Measurements from ENCODE around the gene RXFP4.
A peak's percentile ranks its signal among the peaks of the same experiment; 100 is the strongest.
"Not testable (repeated sequence)": the region's sequence is repeated elsewhere in the genome, so short reads cannot be mapped to it uniquely, and the experiment has no call there.

The RXFP4 gene

DNA sequence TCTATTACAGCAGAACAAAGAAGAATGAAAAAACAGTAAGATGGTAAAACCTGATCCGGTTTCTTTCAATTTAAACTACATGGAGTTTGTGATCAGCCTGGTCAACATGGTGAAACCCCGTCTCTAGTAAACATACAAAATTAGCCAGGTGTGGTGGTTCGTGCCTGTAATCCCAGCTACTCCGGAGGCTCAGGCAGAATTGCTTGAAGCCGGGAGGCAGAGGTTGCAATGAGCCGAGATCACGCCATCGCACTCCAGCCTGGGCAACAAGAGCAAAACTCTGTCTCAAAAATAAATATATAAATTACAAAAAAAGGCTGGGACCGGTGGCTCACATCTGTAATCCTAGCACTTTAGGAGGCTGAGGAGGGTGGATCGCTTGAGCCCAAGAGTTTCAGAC lies 10.7 kb upstream of the RXFP4 start:
- DNase-seq (ENCODE audit: low read depth in 1 of 2, low spot score in 1 of 2): not testable (repeated sequence)

DNA sequence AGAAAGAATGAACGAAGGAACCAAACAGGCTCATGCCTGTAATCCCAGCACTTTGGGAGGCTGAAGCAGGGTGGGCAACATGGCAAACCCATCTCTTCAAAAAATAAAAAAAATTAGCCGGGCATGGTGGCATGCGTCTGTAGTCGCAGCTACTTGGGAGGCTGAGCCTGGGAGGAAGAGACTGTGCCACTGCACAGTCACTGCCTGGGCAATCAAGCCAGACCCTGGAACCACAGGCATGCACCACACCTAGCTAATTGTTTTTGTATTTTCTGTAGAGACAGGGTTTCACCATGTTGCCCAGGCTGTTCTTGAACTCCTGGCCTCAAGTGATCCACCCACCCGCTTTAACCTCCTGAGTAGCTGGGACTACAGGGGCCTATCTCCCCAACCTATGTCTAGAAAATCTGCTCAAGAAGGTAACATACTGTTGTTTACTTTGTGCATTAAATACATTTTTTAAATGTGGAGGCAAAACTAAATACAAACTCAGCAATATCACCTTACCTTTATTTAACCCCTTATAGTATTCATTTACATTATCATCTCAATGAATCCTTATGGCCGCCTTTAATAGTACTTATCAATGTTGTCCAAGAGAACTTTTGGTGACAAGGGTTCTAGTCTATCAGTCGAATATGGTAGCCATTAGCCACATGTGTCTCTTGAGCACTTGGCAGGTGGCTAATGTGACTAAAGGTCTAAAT lies 10.0 kb upstream of the RXFP4 start:
- no peak for DNase-seq (ENCODE audit: low read depth in 1 of 2, low spot score in 1 of 2)

GRCh38 chr1:155932081-155932480 lies 9.4 kb upstream of the RXFP4 start:
- no peak for DNase-seq (ENCODE audit: low read depth in 1 of 2, low spot score in 1 of 2)

- DNase-seq (ENCODE audit: low read depth in 1 of 2, low spot score in 1 of 2): no peak
Observed at GRCh38 chr1:155932487-155932886, 9.0 kb upstream of the RXFP4 start.

DNA sequence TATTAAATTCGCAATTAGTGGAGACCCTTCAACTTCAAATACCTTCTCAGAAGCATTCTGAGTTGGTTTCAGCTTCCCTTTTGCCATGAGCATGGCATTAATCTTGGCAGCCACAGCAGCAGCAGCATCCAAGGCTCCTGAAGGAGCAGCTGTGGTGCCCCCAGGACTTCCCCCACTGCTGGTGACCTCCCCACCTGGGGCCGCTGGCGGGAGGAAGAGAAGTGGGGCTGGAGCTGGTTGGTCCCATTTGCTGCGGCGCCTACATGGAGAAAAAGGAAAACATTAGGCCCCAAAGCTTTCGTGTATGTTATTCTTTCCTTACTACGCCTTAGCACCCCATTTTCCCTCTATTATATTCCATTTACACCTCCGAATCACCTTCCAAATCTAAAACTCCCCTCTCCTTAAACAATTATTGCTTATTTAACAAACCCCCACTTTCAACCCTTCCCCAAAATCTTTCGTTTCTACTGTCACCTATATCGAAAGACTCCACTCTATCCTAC lies 7.8 kb upstream of the RXFP4 start:
- no peak for DNase-seq (ENCODE audit: low read depth in 1 of 2, low spot score in 1 of 2)

GRCh38 chr1:155934097-155934935 lies 7.1 kb upstream of the RXFP4 start, which contains the start of gene KHDC4:
TSS of gene KHDC4 (minus strand) at chr1:155934413. CDS start at chr1:155934373, 40 bp downstream.
- peak; percentile 85 to 95 for DNase-seq (ENCODE audit: low read depth in 1 of 2, low spot score in 1 of 2)

DNA sequence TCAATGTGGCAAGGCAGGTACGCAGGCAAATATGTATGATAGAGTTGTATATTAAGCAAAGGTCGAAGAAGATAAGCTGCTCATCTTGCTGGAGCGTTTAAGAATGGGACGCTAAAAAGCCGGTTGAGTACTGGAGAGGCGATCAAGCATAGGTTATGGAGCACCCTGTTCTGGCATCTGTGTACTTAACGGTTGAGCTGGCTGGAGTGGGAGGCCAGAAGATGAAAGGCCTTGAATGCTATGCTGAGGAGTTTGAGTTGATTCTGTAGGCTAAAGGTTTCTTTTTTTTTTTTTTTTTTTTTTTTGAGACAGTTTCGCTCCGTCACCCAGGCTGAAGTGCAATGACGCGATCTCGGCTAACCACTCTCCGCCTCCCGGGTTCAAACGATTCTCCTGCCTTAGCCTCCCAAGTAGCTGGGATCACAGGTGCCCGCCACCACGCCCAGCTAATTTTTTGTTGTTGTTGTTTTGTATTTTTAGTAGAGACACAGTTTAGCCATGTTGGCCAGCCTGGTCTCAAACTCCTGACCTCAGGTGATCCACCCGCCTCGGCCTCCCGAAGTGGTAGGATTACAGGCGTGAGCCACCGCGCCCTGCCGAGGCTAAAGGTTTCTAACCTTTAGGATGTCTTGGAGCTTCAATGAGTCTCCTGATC lies 6.4 kb upstream of the RXFP4 start:
- DNase-seq (ENCODE audit: low read depth in 1 of 2, low spot score in 1 of 2): no peak

DNA sequence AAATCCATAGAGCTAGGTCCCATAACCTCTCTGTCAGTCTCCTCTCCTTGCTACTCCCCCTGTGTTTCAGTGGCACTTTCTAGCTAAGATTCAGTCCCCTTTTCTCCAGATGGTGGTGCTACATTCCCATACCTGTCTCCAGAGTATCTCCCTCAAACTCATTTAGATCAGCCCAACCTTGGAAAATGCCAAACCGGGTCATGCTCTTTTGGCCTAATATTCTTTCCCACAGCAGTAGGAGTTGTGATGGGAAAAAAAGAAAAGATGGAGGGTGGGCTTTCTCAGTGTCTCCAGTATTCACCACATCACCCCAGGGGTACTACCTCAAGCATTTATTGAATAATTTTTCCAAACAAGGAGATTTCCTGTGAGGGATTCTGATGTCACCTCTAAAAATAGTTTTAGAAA lies 3.2 kb upstream of the RXFP4 start:
- DNase-seq (ENCODE audit: low read depth in 1 of 2, low spot score in 1 of 2): peak in 1 of 2 donors; percentile 49

- no peak for DNase-seq (ENCODE audit: low read depth in 1 of 2, low spot score in 1 of 2)
Observed at GRCh38 chr1:155940482-155940992, 901 bp upstream of the RXFP4 start.

DNA sequence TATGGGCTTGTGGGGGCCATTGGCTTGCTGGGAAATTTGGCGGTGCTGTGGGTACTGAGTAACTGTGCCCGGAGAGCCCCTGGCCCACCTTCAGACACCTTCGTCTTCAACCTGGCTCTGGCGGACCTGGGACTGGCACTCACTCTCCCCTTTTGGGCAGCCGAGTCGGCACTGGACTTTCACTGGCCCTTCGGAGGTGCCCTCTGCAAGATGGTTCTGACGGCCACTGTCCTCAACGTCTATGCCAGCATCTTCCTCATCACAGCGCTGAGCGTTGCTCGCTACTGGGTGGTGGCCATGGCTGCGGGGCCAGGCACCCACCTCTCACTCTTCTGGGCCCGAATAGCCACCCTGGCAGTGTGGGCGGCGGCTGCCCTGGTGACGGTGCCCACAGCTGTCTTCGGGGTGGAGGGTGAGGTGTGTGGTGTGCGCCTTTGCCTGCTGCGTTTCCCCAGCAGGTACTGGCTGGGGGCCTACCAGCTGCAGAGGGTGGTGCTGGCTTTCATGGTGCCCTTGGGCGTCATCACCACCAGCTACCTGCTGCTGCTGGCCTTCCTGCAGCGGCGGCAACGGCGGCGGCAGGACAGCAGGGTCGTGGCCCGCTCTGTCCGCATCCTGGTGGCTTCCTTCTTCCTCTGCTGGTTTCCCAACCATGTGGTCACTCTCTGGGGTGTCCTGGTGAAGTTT lies 550 bp downstream of the RXFP4 start:
- DNase-seq (ENCODE audit: low read depth in 1 of 2, low spot score in 1 of 2): no peak

GRCh38 chr1:155942578-155943141 lies 1.2 kb downstream of the RXFP4 start:
- no peak for DNase-seq (ENCODE audit: low read depth in 1 of 2, low spot score in 1 of 2)

DNA sequence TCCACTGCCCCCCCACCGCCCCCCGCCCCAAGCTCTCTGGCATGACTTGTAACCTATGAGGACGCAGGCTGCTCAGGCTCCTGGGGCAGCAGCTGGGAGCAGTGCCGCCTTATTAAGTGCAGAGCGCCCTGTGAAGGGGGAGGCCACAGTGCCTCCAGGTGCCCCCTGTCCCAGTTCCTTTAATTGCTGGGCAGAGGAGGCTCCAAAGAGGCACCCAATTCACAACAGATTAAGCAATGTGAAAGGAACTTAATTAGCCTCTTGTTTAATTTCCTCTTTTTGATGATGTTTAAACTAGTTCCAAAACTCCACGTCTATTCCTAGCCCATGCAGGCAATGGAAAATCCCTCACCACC lies 3.0 kb downstream of the RXFP4 start:
- DNase-seq (ENCODE audit: low read depth in 1 of 2, low spot score in 1 of 2): no peak

- DNase-seq (ENCODE audit: low read depth in 1 of 2, low spot score in 1 of 2): no peak
Observed at GRCh38 chr1:155946633-155947219, 5.3 kb downstream of the RXFP4 start.

GRCh38 chr1:155947292-155947691 lies 5.9 kb downstream of the RXFP4 start:
- DNase-seq (ENCODE audit: low read depth in 1 of 2, low spot score in 1 of 2): no peak

- DNase-seq (ENCODE audit: low read depth in 1 of 2, low spot score in 1 of 2): no peak
Observed at GRCh38 chr1:155947741-155948140, 6.3 kb downstream of the RXFP4 start.

DNA sequence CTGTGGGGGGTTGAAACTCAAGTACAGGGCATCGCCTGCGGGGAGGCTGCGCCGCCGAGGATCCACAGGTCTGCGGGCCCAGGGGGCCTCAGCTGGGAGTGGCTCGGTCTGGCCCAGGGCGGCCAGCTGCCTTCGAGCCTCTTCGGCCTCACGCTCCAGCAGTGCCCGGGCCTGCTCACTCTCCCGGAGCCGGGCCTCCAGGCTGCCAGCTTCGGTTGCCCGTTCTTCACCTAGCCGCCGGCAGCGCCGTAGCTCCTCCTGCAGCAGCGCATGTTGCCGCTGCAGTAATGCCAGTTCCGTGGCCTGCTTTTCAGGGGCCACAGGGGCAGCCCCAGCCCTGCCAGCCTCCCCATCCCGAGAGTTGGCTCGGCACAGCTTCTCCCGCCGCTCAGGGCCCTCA lies 9.4 kb downstream of the RXFP4 start:
- no peak for DNase-seq (ENCODE audit: low read depth in 1 of 2, low spot score in 1 of 2)

DNA sequence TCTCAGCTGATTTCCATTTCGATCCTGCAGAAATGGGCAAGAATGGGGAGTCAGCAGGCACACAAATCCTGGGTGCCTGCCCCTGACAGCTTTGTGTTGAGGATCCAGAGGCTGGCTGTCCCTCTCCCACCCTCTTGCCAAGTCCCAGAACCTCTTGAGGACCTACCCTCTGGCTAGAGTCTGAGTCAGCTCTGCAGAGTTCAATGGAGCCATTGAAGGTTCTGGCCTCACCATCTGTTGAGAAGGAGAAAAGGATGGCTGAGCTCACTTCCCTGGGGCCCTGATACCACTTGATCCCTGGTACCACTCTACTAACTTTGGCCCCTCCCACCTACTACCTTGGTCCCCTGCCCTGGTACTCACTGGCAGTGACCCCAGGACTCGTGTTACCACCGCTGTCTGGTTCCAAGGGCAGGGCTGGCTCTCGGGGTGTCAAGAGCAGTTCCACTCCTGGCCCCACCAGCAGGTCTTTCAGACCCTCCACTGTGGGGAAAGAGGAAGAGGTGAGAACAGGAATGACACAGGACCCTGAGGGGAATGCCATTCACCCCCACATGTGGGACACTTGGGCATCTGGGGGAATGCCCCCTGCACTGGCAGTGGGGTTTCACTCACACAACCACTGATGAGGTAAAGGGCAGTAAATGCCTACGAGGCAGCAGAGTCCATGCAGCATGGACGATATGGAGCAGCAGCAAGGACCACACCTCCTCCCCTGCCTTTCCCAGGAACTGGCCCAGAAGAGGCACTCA lies 10.5 kb downstream of the RXFP4 start:
- DNase-seq (ENCODE audit: low read depth in 1 of 2, low spot score in 1 of 2): no peak

- no peak for DNase-seq (ENCODE audit: low read depth in 1 of 2, low spot score in 1 of 2)
Observed at GRCh38 chr1:155952505-155952890, 11.1 kb downstream of the RXFP4 start.

DNA sequence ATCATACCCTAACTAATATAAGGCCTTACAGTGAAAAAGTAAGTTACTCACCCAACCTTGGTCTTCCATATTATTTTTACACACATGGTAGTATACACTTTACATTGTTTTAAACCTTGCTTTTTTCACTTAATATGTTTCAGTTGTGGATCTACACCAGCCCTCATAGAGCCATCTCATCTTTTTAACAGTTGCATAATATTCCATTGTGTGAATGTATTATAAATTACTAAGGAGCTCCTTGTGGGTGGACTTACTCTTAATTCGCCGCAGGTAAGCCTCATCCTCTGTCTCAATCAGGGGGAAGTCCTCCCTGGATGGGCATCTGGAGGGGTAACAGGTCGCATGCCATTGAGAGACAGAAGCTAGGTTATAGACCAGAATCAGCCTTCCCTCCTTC lies 13.2 kb downstream of the RXFP4 start:
- DNase-seq (ENCODE audit: low read depth in 1 of 2, low spot score in 1 of 2): no peak
